Activated CD4-positive, alpha-beta T cell treated with anti-CD3 and anti-CD28 coated beads, Interleukin-2, amount 50 U/mL, for 1 hour (primary cell): Measurements from ENCODE around the gene LAYN.

Experiments
- DNase-seq: peaks from one replicate; pipeline ENCODE4 v3.0.0-alpha.2; 2020

The LAYN gene

GRCh38 chr11:111598559-111598958 lies 58.0 kb downstream of the LAYN start:
- DNase-seq: no peak

- no peak for DNase-seq
Measured at GRCh38 chr11:111601636-111601978, 61.1 kb downstream of the LAYN start.

- peak; percentile 86 for DNase-seq
Measured at GRCh38 chr11:111601979-111602864, 61.7 kb downstream of the LAYN start, which contains the start of gene SIK2. TSS of gene SIK2 (plus strand) at chr11:111602449. CDS start at chr11:111602564, 115 bp downstream.

GRCh38 chr11:111602865-111603610 lies 62.5 kb downstream of the LAYN start:
- DNase-seq: peak; percentile 6

- no peak for DNase-seq
Measured at GRCh38 chr11:111603611-111604130, 63.2 kb downstream of the LAYN start.

- DNase-seq: no peak
Measured at GRCh38 chr11:111604392-111605009, 64.0 kb downstream of the LAYN start.

- DNase-seq: no peak
Measured at GRCh38 chr11:111605681-111606080, 65.2 kb downstream of the LAYN start.

GRCh38 chr11:111606986-111607385 lies 66.5 kb downstream of the LAYN start:
- DNase-seq: no peak

- DNase-seq: no peak
Measured at GRCh38 chr11:111607751-111608150, 67.2 kb downstream of the LAYN start.
